ENCODE measurements around the gene WHRN.

WHRN gene

DNA sequence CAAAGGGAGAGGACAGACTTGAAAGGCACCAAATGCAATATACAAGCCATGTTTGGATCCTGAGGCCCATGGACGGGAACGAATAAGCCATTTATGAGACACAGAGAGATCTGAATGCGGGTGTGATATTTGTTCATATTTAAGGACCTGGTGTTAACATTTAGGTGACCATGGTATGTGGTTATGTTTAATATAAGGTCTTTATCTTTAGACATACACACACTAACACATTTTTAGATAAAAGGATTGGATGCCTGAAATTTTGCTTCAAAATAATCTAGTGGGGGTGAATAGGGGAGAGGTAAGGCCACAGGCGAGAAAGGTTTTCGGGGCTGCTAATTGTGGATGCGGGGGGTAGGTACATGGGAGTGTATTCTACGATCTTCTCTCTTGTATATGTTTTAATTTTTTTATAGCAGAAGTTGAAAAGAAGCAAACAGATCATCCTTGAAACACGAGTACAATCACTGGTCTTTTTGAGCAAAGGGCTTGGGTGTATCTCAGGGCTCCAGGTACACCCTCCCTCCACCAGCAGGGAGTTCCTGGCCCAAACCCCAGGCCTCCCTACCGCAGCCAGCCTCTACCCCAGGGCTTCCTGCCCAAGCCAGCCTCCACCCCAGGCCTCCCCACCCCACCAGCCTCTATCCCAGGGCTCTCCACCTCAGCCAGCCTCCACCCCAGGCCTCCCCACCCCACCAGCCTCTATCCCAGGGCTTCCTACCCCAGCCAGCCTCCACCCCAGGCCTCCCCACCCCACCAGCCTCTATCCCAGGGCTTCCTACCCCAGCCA is 129.7 kb downstream of the WHRN start:
- no peak for DNase-seq

DNA sequence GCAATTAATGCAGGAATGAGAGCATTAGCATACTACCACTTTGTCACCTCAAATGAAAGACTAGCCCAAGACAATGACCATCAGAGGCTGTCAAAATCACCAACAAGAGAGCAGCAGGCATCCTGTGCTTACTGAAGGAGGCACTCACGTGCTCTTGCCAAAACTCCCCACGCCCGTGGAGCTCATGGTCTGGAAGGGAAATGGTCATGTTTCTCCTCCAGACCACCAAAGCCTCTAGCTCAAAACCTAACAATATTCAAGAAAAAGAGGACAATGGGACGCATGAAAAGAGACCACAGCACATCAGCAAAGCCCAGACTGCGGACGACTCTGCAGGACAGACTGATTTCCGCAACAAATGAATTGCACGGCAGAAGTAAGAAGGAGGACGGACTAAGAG is 130.3 kb downstream of the WHRN start:
- no peak for DNase-seq

GRCh38 chr9:114373960-114374730 is 131.1 kb downstream of the WHRN start:
- DNase-seq: no peak

DNA sequence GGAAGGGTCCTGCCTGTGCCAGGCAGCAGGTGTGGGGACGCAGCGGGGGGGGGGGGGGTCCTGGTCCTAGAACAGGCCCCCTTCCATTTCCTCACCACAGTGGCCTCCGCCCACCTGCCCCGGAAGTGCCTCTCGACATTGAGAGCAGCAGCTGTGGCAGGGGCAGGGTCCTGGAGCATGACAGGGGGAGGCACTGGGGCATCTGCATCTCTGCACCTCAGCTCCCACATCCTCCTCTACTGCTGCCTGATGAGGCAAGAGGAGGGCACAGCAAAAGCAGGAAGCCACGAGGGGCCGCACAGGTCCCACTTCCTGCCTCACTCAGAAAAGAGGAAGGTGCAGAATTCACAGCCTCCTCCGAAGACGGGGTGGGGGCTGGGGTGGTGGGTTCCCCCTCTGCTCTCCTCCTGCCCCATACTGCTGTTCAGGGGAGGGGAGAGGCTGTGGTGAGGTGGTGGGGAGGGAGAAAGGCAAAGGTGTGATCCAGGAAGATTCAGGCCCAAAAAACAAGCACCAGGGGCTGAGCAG is 132.3 kb downstream of the WHRN start:
- no peak for DNase-seq

DNA sequence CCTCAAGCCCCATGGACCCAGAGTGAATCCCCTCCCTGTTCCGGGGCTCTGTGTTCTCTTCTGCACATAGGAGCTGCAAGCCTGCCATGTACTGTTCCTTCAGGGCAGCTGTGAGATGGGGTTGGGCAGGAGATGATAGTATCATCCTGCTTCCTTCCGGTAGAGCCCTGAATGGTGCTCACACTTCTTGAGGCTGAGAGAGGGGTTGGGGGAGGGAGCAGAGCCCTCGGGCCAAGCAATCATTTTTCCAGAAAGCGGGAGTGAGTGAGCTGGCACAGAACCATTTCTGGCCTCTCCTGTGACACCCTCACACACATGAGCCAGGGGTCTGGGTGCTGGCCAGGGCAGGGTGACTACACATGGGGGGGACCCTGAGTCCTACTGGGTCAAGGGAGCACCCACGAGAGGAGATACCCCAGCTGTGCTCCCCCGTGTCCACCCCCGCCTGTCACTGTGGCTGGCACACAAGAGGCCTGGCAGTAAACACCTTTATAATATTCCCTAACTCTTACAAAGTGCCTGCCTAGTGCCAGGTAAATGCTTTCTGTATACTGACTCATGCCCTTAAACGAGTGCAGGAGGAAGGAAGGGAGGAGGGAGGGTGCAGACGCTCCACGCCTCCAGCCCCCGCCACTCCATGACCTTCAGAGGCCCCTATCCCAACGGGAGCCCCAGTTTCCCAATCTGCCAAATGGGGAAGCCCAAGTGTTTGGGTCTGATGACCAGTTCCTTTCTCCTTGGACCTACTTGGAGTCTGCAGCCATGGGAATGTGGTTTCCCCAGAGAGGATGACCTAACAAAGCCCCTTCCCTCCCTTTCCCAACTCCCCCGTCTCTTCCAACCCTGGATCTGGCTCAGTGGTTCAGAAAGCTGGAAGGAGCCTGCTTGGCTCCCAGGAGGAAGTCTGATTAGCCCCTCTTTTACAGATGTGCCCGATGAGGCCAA is 133.0 kb downstream of the WHRN start:
- DNase-seq: no peak

DNA sequence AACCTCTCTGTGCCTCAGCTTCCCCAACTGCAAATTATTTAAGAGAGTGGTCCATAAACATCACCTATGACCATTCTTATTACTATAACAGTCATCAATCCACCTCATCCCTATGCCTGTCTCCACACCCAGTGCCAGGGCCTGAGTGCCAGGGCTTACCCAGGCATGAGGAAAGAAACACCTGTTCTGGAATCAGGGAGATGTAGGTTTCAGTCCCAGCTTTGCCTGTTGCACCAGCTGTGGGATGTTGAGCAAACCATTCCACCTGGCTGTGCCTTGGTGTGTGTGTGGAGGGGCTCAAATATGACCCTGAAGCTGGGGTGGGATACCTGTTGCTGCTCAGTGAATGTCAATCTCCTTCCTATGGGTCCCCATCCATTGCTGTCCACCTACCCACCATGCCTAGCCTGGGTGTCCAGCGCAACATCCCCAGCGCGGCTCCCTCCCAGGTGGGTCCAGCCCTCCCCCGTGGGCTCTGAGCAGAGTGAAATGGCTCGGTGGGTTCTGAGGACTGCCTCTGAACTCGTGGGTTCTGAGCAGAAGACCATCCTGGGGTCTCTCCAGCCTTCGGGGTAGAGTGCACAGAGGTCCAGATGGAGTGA is 133.8 kb downstream of the WHRN start:
- no peak for DNase-seq

DNA sequence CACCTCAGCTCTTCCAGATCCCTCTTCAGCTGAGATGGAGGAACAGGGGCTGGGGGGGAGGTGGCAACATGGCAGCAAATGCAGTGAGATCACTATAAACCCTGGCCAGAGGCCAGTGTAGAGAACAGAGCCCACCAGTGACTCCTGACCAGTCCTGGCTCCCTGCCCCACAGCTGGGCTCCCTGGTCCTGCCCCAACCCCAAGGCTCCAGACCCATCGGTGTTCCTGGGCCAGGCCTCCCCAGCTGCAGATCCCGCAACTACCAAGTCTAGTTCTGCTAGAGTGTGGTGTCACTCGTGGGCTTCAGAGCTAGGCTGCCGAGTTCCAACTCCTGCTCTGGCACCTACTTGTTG is 134.3 kb downstream of the WHRN start:
- DNase-seq: no peak

DNA sequence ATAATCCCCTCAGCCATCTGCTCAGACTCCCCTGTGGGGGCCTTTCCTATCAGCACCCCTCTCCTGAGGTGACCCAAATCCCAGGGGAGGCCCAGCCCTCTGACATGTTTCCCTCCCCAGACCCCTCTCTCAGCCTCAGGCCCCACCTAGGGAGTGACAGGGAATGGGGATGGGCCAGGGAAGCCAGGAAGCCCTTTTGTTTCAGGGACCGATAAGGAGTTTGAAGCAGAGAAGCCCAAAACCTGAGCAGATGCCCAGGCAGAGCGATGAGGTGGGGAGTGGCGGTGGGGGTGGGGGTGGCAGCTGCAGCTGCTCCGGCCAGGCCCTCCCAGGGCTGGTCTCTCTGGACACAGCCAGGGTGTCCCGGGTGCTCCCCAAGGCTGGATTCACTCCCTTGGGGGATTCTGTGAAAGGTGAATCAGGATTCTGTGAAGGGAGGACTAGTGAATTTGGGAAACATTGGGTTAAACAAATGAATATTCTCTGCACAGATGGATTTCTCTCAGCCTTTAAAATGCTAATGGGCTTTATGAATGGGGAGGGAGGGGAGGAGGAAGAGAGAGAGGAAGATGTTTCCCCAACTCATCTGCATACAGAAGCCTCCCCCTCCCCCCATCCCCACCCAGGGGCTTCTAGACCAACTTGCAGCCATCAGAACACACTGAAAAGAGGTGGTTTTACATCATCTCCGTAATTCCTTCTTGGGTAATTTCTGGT is 134.9 kb downstream of the WHRN start:
- no peak for DNase-seq

- DNase-seq: no peak
Observed at GRCh38 chr9:114369216-114370130, 135.8 kb downstream of the WHRN start.

DNA sequence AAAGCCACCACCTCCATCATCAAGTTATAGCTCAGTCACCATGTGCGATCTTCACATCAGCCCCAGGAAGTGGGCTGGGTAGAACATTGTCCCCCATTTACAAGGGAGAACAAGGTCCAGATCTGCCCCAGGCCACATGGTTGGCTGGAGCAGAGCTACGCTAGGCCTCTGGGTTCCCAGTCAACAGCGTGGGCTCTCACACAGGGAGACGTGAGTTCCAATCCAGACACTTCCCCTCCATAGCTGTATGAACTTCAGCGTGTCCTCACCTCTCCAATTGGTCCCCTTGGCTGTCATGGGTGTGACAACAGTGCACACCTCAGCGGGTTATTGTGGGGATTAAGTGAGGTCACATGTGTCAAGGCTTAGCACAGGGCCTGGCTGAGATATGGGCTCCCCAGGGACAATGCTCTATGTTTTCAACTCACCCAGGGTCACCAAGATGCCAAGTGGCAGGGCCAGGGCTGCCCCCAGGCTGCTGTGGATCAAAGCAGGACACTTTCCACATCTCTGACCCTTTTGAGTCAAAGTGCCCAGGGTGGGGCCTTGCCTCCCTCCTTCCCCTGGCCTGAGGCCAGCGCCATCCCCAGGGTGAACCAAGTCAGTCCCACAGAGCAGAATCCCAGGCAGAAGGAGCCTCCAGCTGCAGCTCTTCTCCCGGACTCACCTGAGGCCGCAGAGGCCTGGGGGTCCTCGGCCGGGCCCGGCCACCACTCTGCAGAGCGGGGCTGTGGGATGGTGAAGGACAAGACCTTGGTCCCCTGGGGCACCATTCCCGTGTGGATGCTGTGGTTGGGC is 137.3 kb downstream of the WHRN start:
- DNase-seq: no peak

DNA sequence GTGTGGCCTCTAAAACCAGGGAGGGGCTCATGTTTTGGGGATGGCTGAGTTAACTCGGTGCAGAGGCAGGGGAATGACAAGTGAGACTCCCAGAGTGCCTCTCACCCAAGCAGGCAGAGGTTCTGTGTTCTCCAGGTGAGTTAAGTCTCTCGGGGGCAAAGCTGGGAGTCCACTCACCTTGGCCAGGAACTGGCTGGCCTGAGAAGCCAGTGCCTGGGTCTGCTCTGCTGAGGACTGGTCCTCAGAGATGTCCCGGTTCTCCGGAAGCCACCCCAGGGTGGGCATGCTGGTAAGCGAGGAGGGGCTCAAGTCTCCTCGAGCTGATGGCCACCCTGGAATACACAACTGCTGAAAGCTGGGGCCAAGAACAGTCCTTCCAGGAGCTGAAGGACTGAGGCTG is 137.9 kb downstream of the WHRN start:
- DNase-seq: no peak

DNA sequence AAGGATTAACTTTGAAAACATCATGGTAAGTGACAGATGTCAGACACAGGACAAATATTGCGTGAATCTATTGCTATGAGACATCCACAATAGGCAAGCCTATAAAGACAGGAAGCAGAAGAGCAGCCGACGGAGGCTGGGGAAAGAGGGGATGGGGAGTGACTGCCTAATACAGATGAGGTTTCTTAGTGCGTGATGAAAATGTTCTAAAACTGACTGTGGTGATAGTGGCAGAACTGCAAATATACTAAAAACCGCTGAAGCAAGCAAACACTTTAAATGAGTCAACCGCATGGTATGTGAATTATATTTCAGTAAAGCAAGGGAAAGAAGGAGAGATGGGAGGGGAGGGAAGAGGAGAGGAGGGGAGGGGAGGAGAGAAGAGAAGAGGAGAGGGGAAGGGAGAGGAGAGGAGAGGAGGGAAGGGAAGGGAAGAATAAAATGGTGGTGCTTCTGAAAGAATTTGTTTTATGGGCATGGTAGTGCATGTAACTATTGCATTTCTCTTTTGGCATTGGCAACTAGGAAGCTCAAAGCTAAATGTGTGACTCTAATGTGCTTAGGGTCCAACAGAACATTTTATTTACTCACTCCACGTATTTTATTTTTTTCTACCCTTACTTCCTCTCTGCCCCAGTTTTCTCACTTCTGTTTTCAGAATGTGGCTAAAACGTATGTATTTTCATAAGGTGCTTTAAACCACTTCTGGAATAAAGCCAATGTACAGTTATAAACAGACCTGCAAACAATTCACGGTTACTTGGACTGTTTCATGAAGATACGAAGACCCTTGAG is 138.7 kb downstream of the WHRN start:
- no peak for DNase-seq

- DNase-seq: no peak
Observed at GRCh38 chr9:114365194-114365593, 140.1 kb downstream of the WHRN start.

GRCh38 chr9:114364134-114365041 is 140.9 kb downstream of the WHRN start:
- no peak for DNase-seq

GRCh38 chr9:114363424-114363823 is 141.8 kb downstream of the WHRN start:
- DNase-seq: no peak

DNA sequence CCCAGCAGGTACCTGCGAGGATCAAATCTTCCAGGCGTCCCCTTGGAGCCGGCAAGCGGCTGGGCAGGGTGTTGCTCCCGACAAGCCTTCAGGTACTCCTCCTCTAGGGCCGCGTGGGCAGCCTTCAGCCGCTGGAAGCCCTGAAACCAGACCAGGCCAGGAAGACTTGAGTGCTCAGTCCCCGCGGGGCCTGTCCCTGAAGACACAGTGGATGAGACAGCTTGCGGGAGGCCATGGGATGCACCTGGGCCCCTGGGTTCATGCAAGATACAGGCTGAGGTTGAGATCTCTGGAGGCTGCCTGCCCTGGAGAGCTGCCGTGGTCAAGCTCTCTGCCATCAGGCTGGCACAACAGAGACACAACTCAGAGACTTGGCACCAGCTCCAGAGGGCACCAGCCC is 142.9 kb downstream of the WHRN start:
- no peak for DNase-seq

- DNase-seq: no peak
Observed at GRCh38 chr9:114361542-114361941, 143.7 kb downstream of the WHRN start.

DNA sequence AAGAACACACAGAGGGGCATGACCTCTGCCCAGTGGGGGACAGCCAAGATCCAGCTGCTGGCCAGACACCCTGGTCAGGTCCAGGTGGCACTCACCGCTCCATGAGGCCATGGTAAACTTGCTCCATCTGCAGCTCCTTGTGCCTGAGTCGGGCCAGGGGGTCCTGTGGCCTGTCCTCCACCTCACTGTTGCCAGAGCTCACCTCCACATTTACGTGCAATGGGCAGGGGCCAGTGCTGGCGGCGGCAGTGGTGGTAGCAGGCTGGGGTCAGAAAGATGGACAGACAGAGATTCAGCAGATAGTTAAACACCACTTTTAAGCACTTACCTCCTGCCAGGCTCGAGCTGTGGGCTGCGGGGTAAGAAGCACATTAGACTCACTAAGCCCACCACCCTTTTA is 145.5 kb downstream of the WHRN start:
- no peak for DNase-seq
